DOHH2 (cell line): ENCODE results near the gene KCNJ6.

Experiments
- CTCF ChIP-seq: fragments of 200-600 bp; sonication (generic); IDR thresholded peaks from one replicate; pipeline ENCODE4 v1.5.1; 2014; ENCODE audit warnings: antibody characterized with exemption, mild to moderate bottlenecking, low read depth, low read length; ENCODE audit not compliant: poor library complexity, severe bottlenecking
- EZH2phosphoT487 ChIP-seq: fragments of 200-600 bp; sonication (generic); IDR thresholded peaks from 2 replicates; pipeline ENCODE4 v1.6.1; 2017; ENCODE audit warnings: borderline replicate concordance, mild to moderate bottlenecking, antibody characterized with exemption, low read length, moderate library complexity, mixed read lengths

- no peak for TF ChIP-seq CTCF
- no peak for TF ChIP-seq EZH2phosphoT487
Observed at GRCh38 chr21:37767984-37768383, 148.3 kb downstream of the KCNJ6 start.
